Left forelimb (tissue), 1 donor: ENCODE data around the gene HM13.
"Not testable (repeated sequence)": the region's sequence is repeated elsewhere in the genome, so short reads cannot be mapped to it uniquely, and the experiment has no call there.

Source experiments
- DNase-seq: peaks from one replicate; pipeline ENCODE4 v3.0.0-alpha.2; 2018; ENCODE audit warnings: low spot score

HM13 gene, protein sequence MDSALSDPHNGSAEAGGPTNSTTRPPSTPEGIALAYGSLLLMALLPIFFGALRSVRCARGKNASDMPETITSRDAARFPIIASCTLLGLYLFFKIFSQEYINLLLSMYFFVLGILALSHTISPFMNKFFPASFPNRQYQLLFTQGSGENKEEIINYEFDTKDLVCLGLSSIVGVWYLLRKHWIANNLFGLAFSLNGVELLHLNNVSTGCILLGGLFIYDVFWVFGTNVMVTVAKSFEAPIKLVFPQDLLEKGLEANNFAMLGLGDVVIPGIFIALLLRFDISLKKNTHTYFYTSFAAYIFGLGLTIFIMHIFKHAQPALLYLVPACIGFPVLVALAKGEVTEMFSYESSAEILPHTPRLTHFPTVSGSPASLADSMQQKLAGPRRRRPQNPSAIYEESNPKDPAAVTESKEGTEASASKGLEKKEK

DNA sequence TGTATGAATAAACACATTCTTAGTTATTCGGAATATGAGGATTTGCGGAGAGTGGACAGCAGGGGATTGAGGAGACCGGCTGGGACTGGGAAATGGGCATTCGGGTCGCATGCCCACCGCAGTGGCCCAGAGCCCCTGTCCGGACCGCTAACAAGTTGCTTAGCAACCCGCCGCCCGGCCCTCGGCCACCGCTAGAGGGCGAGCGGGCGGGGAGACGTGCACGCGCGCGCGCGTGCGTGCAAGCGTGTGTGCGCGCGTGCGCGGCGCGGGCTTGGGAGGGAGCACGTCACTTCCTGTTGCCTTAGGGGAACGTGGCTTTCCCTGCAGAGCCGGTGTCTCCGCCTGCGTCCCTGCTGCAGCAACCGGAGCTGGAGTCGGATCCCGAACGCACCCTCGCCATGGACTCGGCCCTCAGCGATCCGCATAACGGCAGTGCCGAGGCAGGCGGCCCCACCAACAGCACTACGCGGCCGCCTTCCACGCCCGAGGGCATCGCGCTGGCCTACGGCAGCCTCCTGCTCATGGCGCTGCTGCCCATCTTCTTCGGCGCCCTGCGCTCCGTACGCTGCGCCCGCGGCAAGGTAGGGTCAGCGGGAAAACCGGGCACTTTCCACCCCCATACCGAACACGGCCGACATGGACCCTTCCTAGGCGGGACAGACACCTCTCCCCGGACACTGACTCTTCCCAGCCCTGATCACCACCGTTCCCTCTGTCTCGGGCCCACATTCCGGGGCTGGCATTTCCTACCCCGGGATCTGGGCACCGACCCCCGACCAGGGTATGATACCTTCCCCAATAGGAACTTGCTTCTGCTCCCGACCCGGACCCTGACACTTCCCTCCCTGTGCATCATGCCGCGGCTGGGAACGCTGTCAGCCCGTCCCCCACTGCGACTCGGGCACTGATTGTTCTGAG, at the start of gene HM13:
TSS of gene HM13 (plus strand) at position 289 of the 918 bp plus-strand sequence. CDS start at position 399, 110 bp downstream.
- DNase-seq, result peak; percentile 95

DNA sequence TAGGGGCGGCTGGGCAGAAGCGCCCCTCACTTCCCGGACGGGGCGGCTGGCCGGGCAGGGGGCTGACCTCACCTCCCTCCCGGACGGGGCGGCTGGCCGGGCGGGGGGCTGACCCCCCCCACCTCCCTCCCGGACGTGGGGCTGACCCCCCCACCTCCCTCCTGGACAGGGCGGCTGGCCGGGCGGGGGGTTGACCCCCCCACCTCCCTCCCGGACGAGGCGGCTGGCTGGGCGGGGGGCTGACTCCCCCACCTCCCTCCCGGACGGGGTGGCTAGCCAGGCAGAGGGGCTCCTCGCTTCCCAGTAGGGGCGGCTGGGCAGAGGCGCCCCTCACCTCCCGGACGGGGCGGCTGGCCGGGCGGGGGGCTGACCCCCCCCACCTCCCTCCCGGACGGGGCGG, 43.3 kb upstream of the HM13 start:
- DNase-seq, result not testable (repeated sequence)

DNA sequence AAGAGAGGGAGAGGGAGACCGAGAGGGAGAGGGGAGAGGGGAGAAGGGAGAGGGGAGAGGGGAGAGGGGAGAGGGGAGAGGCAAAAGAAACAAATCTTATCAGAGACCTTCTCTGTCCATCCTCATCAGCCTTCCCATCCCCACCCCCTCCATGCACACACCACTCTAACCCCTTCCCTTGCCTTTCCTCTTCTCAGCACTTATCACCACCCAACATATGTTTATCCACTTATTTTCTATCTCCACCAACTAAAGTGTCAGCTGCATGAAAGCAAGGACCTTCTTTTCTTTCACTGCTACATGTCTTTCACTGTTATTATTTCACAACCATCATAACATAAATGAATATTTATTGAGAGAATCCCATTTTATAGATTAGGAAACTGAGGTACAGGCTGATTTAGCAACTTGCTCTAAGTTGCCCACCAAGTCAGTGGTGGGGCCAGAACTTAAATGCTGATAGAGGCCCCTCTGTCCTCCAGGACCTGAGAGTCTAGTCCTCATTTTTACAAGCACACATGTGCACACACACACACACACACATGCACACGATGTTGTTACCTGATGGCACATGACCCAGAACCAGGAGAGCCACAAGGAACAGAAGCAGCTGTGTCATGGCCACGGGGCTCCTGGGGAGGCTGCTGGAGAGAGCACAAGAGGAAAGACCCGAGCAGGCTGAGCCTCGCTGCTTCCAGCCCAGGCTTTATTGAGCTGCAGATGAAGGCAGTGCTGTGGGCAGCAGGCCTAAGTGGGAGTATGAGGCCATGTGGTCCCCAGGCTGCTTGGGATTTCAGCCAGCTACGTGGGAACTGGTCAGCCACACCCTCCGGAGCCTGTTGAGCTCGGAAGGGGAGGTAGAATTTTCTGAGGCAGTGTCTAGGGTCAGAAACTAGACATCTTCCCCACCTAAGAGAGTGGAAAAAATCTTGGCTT, 41.6 kb upstream of the HM13 start:
- peak; percentile 64 for DNase-seq

DNA sequence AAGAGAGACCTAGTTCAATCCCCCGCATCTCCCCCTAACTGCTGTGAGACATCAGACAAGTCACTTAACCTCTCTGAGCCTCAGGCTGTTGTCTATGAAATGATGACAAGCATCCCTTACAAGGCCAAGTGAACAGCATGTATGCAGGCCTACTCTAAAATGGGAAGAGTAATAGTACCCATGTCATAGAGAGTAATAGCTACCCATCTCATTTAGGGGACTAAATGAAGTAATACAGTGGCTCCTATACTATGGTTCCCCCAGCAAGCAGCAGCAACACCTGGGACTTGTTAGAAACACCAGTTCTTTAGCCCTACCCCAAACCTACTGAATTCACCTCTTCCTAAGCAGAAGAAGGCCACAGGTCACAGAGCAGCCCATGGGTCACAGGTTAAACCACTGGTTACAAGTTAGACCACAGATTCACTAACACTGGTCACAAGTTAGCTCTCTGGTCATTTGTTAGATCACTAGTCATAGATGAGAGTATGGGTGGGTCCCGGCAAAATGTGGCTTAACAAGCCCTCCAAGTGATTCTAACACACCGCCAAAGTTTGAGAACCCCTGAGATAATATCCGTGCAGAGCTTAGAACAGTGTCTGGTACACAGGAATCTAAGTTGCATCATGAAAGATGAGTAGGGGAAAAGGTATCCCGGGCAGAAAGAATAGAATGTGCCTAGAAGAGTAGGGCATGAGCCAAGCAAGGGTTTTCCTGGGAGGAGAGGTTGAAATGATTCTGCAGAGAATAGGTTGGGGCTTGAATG, 40.7 kb upstream of the HM13 start:
- peak; percentile 30 for DNase-seq

- peak; percentile 34 for DNase-seq
These were observed 40.2 kb upstream of the HM13 start for GRCh38 chr20:31474097-31474436.

DNA sequence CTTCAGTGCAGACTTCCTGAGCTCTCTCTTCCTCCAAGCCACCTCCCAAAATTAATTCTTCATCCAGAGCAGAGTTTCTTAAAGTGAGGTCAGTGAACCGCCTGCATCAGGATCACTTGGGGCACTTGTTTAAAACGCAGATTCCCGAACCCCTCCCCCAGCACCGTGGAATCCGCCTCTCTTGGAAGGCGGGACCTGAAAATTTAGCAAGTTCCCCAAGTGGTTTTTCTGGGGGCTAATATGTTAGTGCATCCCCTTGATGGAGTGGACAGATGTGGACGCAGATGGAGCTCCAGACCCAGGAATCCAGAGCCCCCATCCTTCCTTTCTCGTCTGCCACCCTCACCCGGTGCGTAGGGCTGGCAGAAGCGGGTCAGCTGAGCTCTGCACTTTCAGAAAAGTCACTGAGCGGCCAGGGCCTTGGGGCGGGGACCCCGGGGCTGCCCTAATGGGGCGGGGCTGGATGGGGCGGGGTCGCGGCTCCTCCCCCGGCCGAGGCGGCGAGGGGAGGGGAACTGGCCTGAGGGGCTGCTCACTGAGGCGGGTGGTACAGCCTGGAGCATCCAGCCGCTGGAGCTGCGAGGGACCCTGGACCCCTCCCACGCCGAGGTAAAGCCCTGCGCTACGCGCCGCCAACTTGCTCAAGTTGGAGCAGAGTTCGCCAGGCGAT, 39.3 kb upstream of the HM13 start, which contains the start of the genes DEFB124 and REM1:
TSS of gene DEFB124 (minus strand) at position 370 of the 670 bp plus-strand sequence. CDS start 2,114 bp downstream, outside the sequence.
TSS of gene REM1 (plus strand) at position 531 of the 670 bp plus-strand sequence. CDS start 1,158 bp downstream, outside the sequence.
- peak; percentile 74 for DNase-seq

- no peak for DNase-seq
These were observed 38.6 kb upstream of the HM13 start for GRCh38 chr20:31475472-31476293.

- DNase-seq, result no peak
These were observed 38.0 kb upstream of the HM13 start for GRCh38 chr20:31476294-31476585.

DNA sequence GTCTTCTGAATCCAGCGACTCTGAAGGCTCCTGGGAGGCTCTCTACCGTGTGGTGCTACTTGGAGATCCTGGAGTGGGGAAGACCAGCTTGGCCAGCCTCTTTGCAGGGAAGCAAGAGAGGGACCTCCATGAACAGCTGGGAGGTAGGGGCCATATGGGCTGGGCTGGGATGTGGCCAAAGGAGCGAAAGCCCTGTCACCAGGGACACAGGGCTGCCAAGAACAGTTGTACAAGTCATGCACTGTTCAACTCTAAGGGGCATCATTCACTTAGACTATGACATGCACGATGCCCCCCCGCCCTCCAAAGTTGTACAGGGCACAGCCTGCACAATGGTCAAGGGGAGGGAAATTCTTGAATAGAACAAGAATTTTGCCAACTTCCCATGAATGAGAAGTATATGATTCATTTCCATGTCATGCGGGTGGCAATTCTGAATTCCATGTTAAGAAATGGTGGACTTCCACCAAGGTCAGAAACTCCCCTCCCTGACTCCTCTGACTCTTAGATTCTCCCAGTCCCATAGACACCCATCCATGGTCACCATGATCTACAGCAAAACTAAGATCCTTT, 37.5 kb upstream of the HM13 start:
- no peak for DNase-seq

DNA sequence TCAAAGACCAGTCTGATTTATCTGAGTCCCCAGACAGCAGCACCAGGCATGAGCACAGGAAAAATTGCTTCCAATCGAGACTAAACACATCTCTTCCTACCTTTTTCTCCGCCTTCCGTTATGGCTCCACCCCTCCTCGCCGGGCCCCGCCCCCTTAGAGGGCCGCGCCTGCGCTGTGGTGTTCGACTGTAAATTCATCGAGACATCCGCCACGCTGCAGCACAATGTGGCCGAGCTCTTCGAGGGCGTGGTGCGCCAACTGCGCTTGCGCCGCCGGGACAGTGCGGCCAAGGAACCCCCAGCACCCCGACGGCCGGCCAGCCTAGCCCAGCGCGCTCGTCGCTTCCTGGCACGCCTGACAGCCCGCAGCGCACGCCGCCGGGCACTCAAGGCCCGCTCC, 30.2 kb upstream of the HM13 start:
- DNase-seq, result peak; percentile 75

GRCh38 chr20:31485450-31486339, 28.5 kb upstream of the HM13 start:
- peak; percentile 90 for DNase-seq

DNA sequence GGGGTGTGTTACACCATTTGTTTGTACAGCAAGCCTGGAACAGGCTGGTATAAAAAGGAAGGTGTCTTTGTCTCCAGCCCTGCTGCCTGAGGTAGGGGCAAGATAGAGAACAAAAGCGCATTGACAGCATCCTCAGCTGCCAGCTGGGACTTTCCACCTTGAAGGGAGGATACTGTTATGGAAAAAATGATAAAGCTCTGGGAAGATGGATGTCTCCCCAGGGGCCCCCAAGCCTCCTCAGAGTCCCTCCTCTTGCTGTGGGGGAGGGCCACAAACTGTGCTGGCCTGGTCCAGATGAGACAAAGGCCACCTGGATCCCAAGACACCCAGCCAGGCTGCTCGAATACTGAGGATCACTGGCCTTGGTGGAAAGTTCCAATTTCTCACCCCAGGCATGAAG, 26.1 kb upstream of the HM13 start:
- DNase-seq, result no peak

GRCh38 chr20:31489152-31489551, 25.1 kb upstream of the HM13 start:
- DNase-seq, result no peak

- no peak for DNase-seq
These were observed 23.5 kb upstream of the HM13 start for GRCh38 chr20:31490752-31491151.

DNA sequence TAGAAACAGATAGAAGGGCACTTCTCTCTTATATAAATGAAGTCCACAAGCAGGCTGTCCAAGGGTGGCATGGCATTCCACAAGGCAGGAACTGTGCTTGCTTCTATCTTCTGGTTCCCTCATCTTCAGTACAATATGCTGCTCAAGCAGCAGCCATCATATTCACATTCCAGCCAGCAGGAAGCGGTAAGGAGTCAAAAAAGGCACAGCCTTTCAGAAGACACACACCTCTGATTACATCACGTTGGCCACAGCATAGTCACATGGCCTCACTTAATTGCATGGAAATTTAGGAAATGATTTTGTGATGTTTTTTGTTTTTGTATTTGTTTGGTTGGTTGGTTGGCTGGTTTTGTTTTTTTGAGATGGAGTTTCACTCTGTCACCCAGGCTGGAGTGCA, 20.1 kb upstream of the HM13 start:
- DNase-seq, result no peak

DNA sequence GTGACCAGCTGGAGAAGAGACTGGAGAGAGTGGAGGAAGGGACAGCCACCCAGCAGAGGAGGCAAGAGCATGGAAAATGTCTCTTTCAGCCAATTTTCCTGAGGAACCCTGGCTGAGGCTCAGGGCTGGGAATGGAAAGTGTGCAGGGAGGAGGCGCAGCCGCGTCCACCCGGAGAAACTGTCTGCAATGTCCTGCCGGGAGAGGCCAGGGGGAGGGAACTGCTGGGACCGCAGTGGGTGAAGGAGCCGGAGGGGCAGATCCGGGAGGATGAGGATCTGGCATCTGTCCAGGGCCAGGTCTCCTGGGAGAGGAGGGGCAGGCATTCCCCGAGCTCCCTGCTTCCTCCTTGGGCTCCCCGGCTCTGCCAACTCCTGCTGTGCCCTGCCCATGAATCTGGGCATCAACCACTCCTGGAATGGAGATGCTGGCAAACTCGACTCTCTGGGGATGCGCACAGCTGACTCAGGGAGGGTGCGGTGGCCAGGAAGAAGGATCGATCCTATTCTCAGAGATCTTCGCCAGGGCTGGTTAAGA, 17.4 kb upstream of the HM13 start:
- DNase-seq, result peak; percentile 87

GRCh38 chr20:31497838-31498540, 16.3 kb upstream of the HM13 start:
- no peak for DNase-seq
